GM19438 (cell line): ENCODE results near the gene PACSIN2.
"Not testable (repeated sequence)": the region's sequence is repeated elsewhere in the genome, so short reads cannot be mapped to it uniquely, and the experiment has no call there.

ENCODE experiments used
- ATAC-seq: cut with Tn5 transposase; IDR thresholded peaks from one replicate; pipeline ENCODE4 v1.9.1; 2021; ENCODE audit warnings: low read depth; ENCODE audit not compliant: unreplicated experiment

PACSIN2 gene

GRCh38 chr22:43014869-43015676 is at the start of gene PACSIN2:
Gene PACSIN2 (minus strand): TSS chr22:43015149. CDS start chr22:42912080, 103,069 bp downstream.
- ATAC-seq = peak; percentile 92

GRCh38 chr22:43060183-43060582 is 45.2 kb upstream of the PACSIN2 start:
- no peak for ATAC-seq

- ATAC-seq = no peak
Measured at GRCh38 chr22:43057641-43058040, 42.7 kb upstream of the PACSIN2 start.

- ATAC-seq = no peak
Measured at GRCh38 chr22:43053176-43053575, 38.2 kb upstream of the PACSIN2 start.

GRCh38 chr22:43050995-43051394 is 36.0 kb upstream of the PACSIN2 start:
- no peak for ATAC-seq

- ATAC-seq = no peak
Measured at GRCh38 chr22:43047605-43048004, 32.7 kb upstream of the PACSIN2 start.

- no peak for ATAC-seq
Measured at GRCh38 chr22:43044290-43044712, 29.4 kb upstream of the PACSIN2 start.

- no peak for ATAC-seq
Measured at GRCh38 chr22:43042101-43042780, 27.3 kb upstream of the PACSIN2 start.

GRCh38 chr22:43039800-43040199 is 24.9 kb upstream of the PACSIN2 start:
- ATAC-seq = no peak

GRCh38 chr22:43038325-43038724 is 23.4 kb upstream of the PACSIN2 start:
- ATAC-seq = no peak

GRCh38 chr22:43036282-43036829 is 21.4 kb upstream of the PACSIN2 start:
- ATAC-seq = no peak

GRCh38 chr22:43035250-43035649 is 20.3 kb upstream of the PACSIN2 start:
- ATAC-seq = no peak

- ATAC-seq = no peak
Measured at GRCh38 chr22:43031617-43032016, 16.7 kb upstream of the PACSIN2 start.

GRCh38 chr22:43018615-43019014 is 3.7 kb upstream of the PACSIN2 start:
- ATAC-seq = no peak

- ATAC-seq = no peak
Measured at GRCh38 chr22:43017525-43018460, 2.8 kb upstream of the PACSIN2 start.

GRCh38 chr22:43016150-43016549 is 1.2 kb upstream of the PACSIN2 start:
- ATAC-seq = not testable (repeated sequence)

GRCh38 chr22:43015677-43016042 is 711 bp upstream of the PACSIN2 start:
- ATAC-seq = no peak

GRCh38 chr22:43014316-43014868 is 557 bp downstream of the PACSIN2 start:
- ATAC-seq = no peak

- no peak for ATAC-seq
Measured at GRCh38 chr22:43013355-43014315, 1.3 kb downstream of the PACSIN2 start.
